ENCODE measurements around the gene KIAA1671.

DNA sequence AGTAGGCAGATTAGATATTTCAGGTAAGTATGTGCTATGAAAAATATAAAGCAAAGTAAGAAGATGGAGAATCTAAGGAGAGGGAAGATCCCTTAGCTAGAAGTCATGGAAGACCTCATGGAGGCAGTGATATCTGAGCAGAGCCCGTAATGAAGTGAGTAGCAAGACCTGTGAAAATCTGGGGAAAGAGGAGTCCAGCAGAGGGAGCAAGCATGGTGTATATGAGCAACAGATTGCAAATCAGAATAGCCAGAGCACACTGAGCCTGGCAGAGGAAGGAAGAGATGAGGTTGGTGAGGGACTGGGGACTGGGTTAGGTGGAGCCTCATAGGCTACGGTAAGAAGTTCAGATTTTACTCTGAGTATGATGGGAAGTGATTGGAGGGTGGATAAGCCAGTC lies 15.4 kb upstream of the KIAA1671 start:
- TF ChIP-seq BHLHE40 (IDR thresholded peaks at IDR 0.05; ENCODE audit: low read depth, low read length) (no peak), RFX5 (IDR thresholded peaks at IDR 0.05; ENCODE audit: low read depth, low read length) (no peak), FOS (IDR thresholded peaks at IDR 0.05; ENCODE audit: low read depth, low read length) (no peak), RCOR1 (IDR thresholded peaks at IDR 0.05; ENCODE audit: insufficient replicate concordance, low read length) (no peak), MAFK (IDR thresholded peaks at IDR 0.05; ENCODE audit: low read depth, low read length) (no peak), MAZ (IDR thresholded peaks at IDR 0.05; ENCODE audit: borderline replicate concordance, low read depth, low read length) (no peak), POLR2A (IDR thresholded peaks at IDR 0.05; ENCODE audit: low read depth, low read length) (no peak), SMC3 (IDR thresholded peaks at IDR 0.05; ENCODE audit: low read depth, low read length) (no peak), CEBPB (IDR thresholded peaks at IDR 0.05; ENCODE audit: low read depth, low read length) (no peak)
- TF ChIP-seq, protein P1, sequence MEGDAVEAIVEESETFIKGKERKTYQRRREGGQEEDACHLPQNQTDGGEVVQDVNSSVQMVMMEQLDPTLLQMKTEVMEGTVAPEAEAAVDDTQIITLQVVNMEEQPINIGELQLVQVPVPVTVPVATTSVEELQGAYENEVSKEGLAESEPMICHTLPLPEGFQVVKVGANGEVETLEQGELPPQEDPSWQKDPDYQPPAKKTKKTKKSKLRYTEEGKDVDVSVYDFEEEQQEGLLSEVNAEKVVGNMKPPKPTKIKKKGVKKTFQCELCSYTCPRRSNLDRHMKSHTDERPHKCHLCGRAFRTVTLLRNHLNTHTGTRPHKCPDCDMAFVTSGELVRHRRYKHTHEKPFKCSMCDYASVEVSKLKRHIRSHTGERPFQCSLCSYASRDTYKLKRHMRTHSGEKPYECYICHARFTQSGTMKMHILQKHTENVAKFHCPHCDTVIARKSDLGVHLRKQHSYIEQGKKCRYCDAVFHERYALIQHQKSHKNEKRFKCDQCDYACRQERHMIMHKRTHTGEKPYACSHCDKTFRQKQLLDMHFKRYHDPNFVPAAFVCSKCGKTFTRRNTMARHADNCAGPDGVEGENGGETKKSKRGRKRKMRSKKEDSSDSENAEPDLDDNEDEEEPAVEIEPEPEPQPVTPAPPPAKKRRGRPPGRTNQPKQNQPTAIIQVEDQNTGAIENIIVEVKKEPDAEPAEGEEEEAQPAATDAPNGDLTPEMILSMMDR (conservative IDR thresholded peaks at IDR 0.05; ENCODE audit: low read depth, low read length) = no peak
- TF ChIP-seq, protein P2, sequence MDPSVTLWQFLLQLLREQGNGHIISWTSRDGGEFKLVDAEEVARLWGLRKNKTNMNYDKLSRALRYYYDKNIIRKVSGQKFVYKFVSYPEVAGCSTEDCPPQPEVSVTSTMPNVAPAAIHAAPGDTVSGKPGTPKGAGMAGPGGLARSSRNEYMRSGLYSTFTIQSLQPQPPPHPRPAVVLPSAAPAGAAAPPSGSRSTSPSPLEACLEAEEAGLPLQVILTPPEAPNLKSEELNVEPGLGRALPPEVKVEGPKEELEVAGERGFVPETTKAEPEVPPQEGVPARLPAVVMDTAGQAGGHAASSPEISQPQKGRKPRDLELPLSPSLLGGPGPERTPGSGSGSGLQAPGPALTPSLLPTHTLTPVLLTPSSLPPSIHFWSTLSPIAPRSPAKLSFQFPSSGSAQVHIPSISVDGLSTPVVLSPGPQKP (IDR thresholded peaks at IDR 0.05; ENCODE audit: borderline replicate concordance, low read depth, low read length) = no peak
- TF ChIP-seq, protein P3, sequence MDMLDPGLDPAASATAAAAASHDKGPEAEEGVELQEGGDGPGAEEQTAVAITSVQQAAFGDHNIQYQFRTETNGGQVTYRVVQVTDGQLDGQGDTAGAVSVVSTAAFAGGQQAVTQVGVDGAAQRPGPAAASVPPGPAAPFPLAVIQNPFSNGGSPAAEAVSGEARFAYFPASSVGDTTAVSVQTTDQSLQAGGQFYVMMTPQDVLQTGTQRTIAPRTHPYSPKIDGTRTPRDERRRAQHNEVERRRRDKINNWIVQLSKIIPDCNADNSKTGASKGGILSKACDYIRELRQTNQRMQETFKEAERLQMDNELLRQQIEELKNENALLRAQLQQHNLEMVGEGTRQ (IDR thresholded peaks at IDR 0.05; ENCODE audit: low read depth, low read length) = no peak
